ENCODE data around the gene CD300A. TPM values are rescaled to one million over a fixed set of nuclear protein-coding genes. Genes with fewer than 3 reads are reported as not detected.

CD300A gene
- total and polyA plus RNA-seq, 2 of the 4 experiments (the other 2 are of a cell fraction), result not detected

- Histone ChIP-seq H3K9ac (ENCODE audit: low read depth, low read length) (no peak overlapping the region), H3K4ac (ENCODE audit: low read depth, low read length) (no peak overlapping the region), H2AK5ac (ENCODE audit: low read depth, low read length) (no peak overlapping the region), H3K27me3 (ENCODE audit: control insufficient read depth, insufficient read depth, low read length) (no peaks in the 10 kb centered on the region), H4K5ac (ENCODE audit: low read depth, low read length) (no peak overlapping the region), H2AK9ac (replicated peaks; ENCODE audit: low read depth, low read length, poor library complexity) (no peak overlapping the region), H4K20me1 (ENCODE audit: insufficient read depth, low read length) (no peaks in the 10 kb centered on the region), H3K23ac (ENCODE audit: low read depth, low read length) (no peak overlapping the region), H2BK120ac (ENCODE audit: low read depth, low read length) (no peak overlapping the region), H3K27ac (ENCODE audit: insufficient read depth, low read length) (no peak overlapping the region), H3K56ac (ENCODE audit: extremely low read depth, insufficient read depth, low read length) (no peak overlapping the region), H3K9me1 (ENCODE audit: insufficient read depth, low read length) (no peaks in the 10 kb centered on the region), H2BK20ac (ENCODE audit: low read depth, low read length) (no peak overlapping the region), H2BK15ac (ENCODE audit: low read depth, low read length) (no peak overlapping the region), H4K91ac (ENCODE audit: insufficient read depth, low read depth, low read length) (no peak overlapping the region), H3K4me3 (ENCODE audit: insufficient read depth, low read depth, low read length) (no peak overlapping the region), H3K18ac (ENCODE audit: low read depth, low read length) (no peak overlapping the region), H3K14ac (replicated peaks; ENCODE audit: low read depth, low read length) (no peak overlapping the region), H3K4me2 (ENCODE audit: low read depth, low read length) (no peak overlapping the region), H3K79me1 (ENCODE audit: low read depth in 1 of 2, low read length in 2 of 2) (no peaks in the 10 kb centered on the region), H3K36me3 (ENCODE audit: control insufficient read depth, insufficient read depth, low read length) (no peaks in the 10 kb centered on the region), H3K4me1 (ENCODE audit: control insufficient read depth, insufficient read depth, low read length) (no peaks in the 10 kb centered on the region), H3K9me3 (ENCODE audit: control insufficient read depth, insufficient read depth, low read length) (peaks cover 18% of the 10 kb centered on the region), H2AFZ (replicated peaks; ENCODE audit: low read length, poor library complexity) (no peak overlapping the region), H4K8ac (ENCODE audit: low read depth in 2 of 2, low read length in 2 of 2) (no peak overlapping the region), H2BK5ac (ENCODE audit: low read depth, low read length, poor library complexity, severe bottlenecking) (no peak overlapping the region)
- DNase-seq (no peak), ATAC-seq (ENCODE audit: low read depth) (no peak)
- ChIA-PET CTCF (no interaction called here), POLR2A (ENCODE audit: unreplicated experiment) (no interaction called here)
- BruUV-seq (replicated peaks), result no TSS peak
- intact Hi-C loops (cut with micrococcal nuclease) (no loop called here), dilution Hi-C loops (cut with HindIII; ENCODE audit: low sequenced_read_pairs, unreplicated experiment) (no loop called here), in situ Hi-C loops (cut with MboI; ENCODE audit: low sequenced_read_pairs) (no loop called here)
- TF ChIP-seq RCOR1 (IDR thresholded peaks at IDR 0.05; ENCODE audit: insufficient replicate concordance, low read length) (no peak), SMC3 (IDR thresholded peaks at IDR 0.05; ENCODE audit: low read depth, low read length) (no peak), CTCF (conservative IDR thresholded peaks at IDR 0.05; ENCODE audit: low read depth, low read length) (no peak)
- no CpG with 5 or more reads among the region's 8 CpGs for WGBS, 2 experiments (ENCODE audit: extremely low coverage in 2 of 2, insufficient read length in 1 of 2)
Observed at GRCh38 chr17:74480290-74480689, 13.9 kb downstream of the CD300A start.

Data from IMR-90 (cell line).